Measurements from ENCODE around the gene RBP3.
A peak's percentile ranks its signal among the peaks of the same experiment; 100 is the strongest.
"Not testable (repeated sequence)": the region's sequence is repeated elsewhere in the genome, so short reads cannot be mapped to it uniquely, and the experiment has no call there.

RBP3 gene

GRCh38 chr10:47376522-47377220, 28.5 kb downstream of the RBP3 start:
- no peak for DNase-seq

DNA sequence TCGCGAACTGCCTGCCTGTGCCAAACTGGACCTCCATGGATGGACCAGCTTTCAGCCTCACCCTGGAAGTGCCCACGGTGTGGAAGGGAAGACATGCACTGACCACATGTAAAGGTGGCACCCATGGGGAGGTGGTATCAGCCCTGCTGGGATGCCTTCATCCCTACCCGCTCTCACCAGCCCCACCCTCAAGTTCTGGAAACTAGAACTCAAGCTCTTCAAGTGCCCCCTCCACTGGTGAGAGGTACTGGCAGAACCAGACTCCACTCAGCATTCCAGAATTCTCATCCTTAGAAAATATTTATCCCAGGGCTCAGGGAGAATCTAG, 30.0 kb downstream of the RBP3 start:
- no peak for DNase-seq

GRCh38 chr10:47378606-47379444, 30.7 kb downstream of the RBP3 start:
- no peak for DNase-seq

DNA sequence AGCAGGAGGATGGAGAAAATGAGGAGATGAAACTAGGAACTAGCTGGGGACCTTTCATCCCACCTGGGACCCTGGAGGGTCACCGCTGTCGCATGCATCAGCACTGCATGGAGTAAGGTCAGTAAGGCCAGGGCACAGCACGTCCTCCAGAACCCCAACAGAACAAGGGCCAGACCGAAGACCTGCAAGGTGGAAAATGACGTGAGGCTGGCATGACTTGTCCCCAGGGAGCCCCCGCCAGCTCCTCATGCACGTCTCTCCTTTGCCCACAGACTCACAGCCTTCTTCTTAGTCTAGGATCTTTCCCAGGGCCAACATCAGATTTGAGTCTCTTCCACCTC, 31.3 kb downstream of the RBP3 start:
- DNase-seq: no peak

GRCh38 chr10:47379901-47380300, 31.7 kb downstream of the RBP3 start:
- no peak for DNase-seq

DNA sequence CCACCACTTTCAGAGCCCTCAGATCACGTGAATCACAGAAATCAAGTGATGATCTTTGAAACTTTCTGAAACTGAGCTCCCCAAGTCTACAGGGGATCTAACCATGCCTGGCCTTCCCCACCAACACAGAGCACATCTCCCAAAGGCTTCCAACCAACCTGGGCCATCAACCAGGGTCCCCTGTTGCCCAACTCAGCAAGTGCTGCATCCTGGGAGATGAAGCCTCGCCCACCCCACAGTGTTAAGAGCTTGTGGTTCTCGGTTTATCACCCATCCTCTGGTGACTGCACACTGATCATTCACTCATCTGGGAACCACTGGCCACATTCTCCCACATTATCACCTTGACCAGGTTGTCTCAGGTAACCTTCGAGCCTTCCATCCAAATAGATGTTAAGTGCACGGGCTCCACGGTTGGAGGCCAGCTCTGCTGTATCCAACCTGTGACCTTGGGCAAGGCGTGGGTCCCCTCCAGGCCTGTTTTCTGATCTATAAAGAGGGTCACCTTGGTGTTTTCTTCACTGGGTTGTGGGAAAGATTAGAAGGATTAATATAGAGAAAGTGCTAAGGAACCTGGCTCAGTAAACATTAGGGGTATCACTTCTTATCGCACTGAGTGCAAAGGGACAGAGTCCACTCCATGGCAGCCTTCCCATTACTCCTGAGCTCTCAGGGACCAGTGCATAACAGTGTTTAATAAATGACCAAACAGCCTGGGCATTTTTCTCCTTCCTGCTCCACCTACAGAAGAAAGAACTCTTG, 32.4 kb downstream of the RBP3 start:
- no peak for DNase-seq

DNA sequence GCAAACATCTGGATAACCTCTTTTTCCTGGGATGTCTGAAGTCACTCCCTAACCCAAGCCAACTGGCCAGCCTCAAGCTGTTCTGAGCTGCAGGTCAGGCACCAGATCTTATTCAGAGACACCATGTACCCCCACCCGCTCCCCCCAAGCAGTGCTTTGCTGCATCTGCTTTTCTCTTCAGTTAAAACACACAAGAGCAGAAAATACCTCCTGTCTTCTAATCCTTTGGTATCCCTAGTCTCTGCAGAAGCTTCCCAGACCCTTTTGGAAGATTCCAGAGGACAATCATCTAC, 32.9 kb downstream of the RBP3 start:
- DNase-seq: no peak

DNA sequence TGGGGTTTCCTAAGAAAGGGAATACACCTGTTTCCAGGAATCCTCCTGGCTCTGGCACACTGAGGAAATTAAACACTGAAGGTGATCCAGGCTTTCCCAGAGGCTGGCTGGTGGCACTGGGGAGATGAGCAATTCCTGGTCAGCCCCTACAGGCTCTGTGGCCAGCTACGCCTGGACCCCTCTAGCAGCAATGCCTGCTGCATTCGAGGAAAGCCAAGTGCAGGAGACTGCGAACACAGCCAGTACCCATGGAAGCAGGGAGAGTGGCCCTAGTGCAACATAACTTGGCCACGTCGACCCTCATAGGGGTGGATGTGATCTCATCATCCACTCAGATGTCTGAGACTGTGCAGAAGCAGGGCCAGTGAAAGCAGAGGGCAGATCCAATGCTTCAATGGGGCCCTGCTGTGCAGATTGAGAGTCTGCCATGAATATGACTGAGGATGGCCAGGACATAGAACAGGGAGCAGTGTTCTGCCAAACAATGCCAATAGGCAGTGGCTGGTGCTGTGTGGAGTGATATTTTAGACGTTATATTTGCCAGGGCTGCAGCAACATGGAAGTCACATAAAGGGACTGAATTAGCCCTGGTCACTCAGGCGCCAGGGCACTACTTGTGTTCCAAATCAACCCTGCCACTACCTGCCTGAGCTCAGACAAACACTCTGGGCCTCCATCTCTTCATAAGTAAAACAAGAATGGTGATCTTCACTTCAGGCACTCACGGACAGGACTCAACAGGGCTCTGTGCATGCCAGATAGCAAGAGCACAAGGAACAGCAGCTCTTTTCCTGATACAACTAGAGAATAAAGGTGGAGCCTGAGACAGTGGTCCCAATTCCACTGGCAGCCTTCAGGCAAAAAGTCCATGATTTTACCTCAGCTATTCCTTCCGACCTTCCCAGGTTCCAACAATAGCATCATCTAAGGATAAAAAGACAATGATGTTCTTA, 33.5 kb downstream of the RBP3 start:
- DNase-seq: no peak

DNA sequence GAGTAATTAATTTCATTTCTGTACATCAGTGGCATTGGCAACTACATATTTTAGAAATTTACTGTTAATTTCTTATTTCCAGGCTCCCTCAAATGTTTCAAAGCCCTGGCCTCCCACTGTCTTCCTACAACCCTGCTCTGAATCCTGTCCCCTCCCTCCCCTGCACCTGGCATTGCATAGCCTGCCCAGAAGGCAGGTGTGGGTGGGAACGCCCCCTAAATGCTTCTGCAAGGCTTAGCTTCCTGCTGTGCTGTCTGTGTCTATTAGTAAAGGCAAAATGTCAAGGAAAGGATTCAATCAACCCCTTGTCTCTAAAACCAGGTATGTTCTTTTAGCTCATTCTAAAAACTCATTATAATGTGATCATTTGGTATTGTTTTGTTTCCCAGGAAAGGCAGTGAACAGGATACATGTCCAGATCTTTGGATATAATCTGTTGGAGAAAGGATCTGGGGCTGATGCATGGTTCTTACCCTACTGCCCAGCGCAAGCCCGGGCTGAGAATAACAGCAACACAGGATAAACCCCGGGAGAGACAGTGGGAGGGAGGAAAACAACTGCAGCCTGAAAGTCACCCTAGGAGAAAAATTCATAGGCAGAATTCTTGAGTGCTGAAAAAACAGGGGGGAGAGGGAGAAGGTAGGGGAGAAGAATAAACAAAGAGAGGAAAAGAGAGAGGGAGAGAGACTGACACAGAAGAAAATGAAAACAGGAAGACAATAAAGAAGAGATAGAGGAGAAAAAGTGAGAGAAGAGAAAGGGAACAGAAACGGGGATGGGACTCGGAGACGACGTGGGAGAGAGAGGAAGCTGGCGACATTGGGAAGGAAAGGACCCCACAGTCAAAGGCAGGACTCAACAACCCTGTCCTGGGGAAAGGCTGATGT, 35.3 kb downstream of the RBP3 start:
- no peak for DNase-seq

DNA sequence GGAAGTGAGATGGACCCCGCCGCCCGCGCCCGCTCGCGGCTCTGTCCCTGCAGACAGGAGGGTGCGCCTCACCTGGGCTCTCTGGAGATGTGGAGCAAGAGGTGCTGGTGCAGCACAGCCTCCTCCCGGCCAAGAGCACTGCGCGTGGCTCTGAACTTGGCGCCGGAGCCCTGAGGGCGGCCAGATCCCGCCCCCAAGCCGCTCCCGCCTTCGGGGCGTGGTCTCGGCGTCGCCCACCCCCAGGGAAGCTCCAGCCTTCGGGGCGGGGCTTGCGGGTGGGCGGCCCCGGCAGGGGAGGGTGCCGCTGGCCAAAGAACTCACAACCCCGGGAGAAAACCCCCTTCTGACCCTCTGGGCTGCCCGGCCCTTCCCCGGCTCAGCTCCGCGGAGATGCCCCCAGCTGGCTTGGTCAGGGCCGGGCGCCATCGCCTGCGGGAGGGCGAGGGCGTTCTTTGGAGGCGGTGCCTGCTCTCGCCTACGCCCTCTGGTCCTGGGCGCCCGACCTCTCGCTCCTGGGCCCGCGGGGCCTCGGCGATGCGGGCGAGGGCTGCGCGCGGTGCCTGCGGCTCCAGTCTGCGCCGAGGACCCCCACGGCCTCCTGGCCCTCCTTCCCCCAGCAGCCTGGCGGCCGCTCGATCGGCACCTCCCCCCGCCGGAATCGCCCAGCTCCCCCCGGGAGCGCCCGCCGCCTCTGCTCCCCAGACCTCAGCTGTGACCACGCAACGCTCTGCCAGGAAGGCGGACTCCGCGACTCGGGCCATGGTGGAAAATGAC, 36.2 kb downstream of the RBP3 start, which contains the start of gene ZNF488:
ZNF488 (minus strand) TSS at position 146 of the 774 bp plus-strand sequence. CDS start 15,464 bp downstream, outside the sequence.
- DNase-seq: peak; percentile 80

GRCh38 chr10:47386104-47386503, 37.9 kb downstream of the RBP3 start:
- DNase-seq: not testable (repeated sequence)

GRCh38 chr10:47388879-47389278, 40.7 kb downstream of the RBP3 start:
- DNase-seq: no peak

GRCh38 chr10:47389619-47390018, 41.5 kb downstream of the RBP3 start:
- DNase-seq: no peak

DNA sequence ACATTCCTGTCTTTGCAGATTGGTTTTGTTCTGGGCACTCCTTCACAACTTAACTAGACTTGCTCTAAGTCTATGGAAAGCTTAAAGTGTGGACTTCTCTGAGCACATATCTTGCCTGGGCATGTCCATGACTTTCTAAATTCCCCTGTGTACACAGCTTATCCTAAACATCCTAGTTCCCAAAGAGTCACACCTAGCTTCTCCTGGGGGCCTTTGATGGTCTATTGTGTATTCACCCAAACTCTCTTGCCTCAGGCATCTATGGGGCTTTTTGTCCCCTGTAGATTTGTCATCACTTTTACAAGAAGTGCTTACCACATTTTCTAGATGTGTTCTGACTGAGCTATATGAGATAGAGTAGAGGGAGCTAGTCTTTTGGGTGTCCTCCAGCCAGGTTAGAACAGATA, 48.2 kb downstream of the RBP3 start:
- DNase-seq: no peak

GRCh38 chr10:47397256-47397655, 49.1 kb downstream of the RBP3 start:
- DNase-seq: no peak

DNA sequence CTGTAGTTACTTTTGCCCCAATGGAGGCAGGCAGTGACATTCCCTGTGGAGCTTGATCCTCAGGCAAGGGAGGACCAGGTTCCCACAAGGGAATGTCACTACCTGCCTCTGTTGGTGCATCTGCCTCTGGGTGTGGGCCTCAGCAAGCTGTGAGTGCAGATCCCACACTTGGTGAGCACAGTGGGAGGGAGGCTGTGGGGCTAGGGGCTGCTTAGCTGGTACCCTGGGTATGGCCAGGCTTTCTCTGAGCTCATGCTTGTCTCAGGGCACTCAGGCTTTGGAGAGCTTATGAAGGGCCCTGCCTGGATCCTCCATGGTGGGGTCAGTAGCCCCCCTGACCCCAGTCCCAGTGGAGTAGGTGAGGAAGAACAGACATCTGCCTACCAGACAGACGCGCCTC, 52.1 kb downstream of the RBP3 start:
- DNase-seq: no peak

DNA sequence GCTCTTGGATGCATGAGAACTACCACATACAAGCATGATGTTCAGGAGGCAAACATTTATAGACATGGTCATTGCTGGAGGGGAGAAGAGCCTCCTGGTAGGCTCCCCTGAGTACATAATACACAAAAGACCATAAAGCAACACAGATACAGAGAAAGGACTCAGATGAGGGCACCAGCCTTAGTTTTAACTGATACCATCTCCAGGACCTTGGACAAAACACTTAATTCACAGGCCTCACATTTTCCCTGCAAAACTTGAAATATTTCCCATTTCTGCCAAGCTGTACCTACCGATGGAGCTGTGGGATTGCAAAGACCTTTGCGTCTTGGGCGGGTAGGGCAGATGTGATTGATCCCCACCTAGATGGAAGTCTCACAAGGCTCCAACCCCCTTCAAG, 52.6 kb downstream of the RBP3 start:
- DNase-seq: no peak

- no peak for DNase-seq
Observed at GRCh38 chr10:47401210-47401609, 53.0 kb downstream of the RBP3 start.

DNA sequence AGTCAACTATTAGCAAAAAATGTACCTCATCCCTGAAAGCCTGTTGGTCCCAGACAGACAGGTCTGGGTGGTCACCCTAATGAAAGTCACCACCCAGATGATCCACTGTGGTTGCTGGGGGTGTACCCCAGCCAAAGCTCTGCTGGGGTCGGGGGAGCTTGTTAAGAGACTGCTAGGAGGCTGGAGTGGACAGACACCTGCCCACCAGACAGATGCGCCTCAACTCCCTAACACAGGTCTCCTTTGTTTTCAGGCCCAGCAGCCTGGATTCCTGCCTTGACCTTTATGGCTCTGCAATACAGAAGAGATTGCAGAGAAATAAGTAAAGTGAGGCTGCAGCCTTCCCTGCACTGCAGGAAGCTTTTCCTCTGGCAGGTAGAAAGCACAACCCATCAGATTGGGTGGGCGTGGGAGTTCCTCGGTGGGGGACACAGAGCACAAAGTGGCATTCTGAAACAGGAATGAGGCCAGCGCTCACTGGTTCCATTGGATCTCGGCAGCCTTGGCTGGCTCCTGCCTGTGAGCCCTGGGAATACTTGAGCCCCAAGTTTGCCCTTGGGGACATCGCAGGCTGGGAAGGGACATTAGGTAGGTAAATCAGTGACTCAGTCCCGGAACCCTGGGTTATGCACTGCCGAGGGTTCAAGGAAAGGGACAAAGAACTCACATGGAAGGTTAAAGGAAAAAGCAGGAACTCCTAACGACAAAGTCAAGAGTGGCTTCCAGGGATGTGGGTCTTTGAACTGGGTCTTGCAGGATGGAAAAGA, 53.9 kb downstream of the RBP3 start:
- no peak for DNase-seq
